Gastroesophageal sphincter (tissue), 4 donors: ENCODE data around the gene CXADR. TPM values are rescaled to one million over a fixed set of nuclear protein-coding genes. Genes with fewer than 3 reads are reported as not detected.

Source experiments
- ATAC-seq: fragments of 150-250 bp; one replicate; pipeline ENCODE4 v1.9.1; 2016; ENCODE audit warnings: mild to moderate bottlenecking, moderate library complexity
- H3K27ac ChIP-seq, 4 donors: fragments of 200-600 bp; sonication (generic) in 3 of 4; 1 replicate in 3 of 4; 2 replicates in 1 of 4; pipeline ENCODE4 v1.5.1; 2016 to 2019
- H3K27me3 ChIP-seq: fragments of 200-600 bp; sonication (generic); one replicate; pipeline ENCODE4 v1.5.1; 2019
- H3K36me3 ChIP-seq, 2 donors: fragments of 200-600 bp; sonication (generic); one replicate each; pipeline ENCODE4 v1.5.1; 2019; ENCODE audit warnings: control low read depth in 1 of 2
- H3K4me1 ChIP-seq, 3 donors: fragments of 200-600 bp; sonication (generic); 1 replicate in 2 of 3; 2 replicates in 1 of 3; pipeline ENCODE4 v1.5.1; 2016 to 2019; ENCODE audit warnings: control low read depth in 2 of 3
- H3K4me3 ChIP-seq, 2 donors: fragments of 200-600 bp; sonication (generic); one replicate each; pipeline ENCODE4 v1.5.1; 2019; ENCODE audit warnings: mild to moderate bottlenecking in 1 of 2, moderate library complexity in 1 of 2
- H3K9me3 ChIP-seq, 3 donors: fragments of 200-600 bp; sonication (generic); one replicate each; pipeline ENCODE4 v1.5.1; 2017 to 2019; ENCODE audit warnings: control low read depth in 2 of 3
- EP300 ChIP-seq: sonication (generic); formaldehyde crosslinking; IDR thresholded peaks from one replicate; pipeline ENCODE4 v1.6.1; 2017; ENCODE audit warnings: antibody characterized with exemption, mild to moderate bottlenecking
- POLR2A ChIP-seq, 2 donors: fragments of 450-650 bp; IDR thresholded peaks; one replicate each; pipeline ENCODE4 v1.6.1; 2017; ENCODE audit warnings: antibody characterized with exemption in 2 of 2, mild to moderate bottlenecking in 2 of 2, moderate library complexity in 1 of 2
- POLR2AphosphoS5 ChIP-seq: sonication (generic); formaldehyde crosslinking; IDR thresholded peaks from one replicate; pipeline ENCODE4 v1.6.1; 2017; ENCODE audit warnings: antibody characterized with exemption
- WGBS, 2 donors: methylation state at CpG; one replicate each; pipeline ENCODE4 v1.1.5; 2018; ENCODE audit warnings: low coverage in 1 of 2; 5-methylcytosine and 5-hydroxymethylcytosine counted together
- total RNA-seq, 4 donors: library from RNA; depleted of rRNA; stranded (reverse); fragments of >200 nt; gene quantifications; one replicate each; pipeline ENCODE4 v1.1.0, GENCODE V29; 2016
- TF ChIP-seq, protein P1 (sequence below), 4 experiments: fragments of 200-600 bp in 2 of 4; fragments of 450-650 bp in 2 of 4; sonication (generic) in 1 of 4; IDR thresholded peaks; one replicate each; pipeline ENCODE4 v1.5.1; 2017 to 2019; ENCODE audit warnings: antibody characterized with exemption in 4 of 4, mild to moderate bottlenecking in 2 of 4, moderate library complexity in 2 of 4

CXADR gene
- total RNA-seq, result 10 to 100 TPM in 1 of 4 donors, 1 to 10 TPM in 2, under 1 TPM in 1; 0.54 to 10.6 (median 4.4) TPM

DNA sequence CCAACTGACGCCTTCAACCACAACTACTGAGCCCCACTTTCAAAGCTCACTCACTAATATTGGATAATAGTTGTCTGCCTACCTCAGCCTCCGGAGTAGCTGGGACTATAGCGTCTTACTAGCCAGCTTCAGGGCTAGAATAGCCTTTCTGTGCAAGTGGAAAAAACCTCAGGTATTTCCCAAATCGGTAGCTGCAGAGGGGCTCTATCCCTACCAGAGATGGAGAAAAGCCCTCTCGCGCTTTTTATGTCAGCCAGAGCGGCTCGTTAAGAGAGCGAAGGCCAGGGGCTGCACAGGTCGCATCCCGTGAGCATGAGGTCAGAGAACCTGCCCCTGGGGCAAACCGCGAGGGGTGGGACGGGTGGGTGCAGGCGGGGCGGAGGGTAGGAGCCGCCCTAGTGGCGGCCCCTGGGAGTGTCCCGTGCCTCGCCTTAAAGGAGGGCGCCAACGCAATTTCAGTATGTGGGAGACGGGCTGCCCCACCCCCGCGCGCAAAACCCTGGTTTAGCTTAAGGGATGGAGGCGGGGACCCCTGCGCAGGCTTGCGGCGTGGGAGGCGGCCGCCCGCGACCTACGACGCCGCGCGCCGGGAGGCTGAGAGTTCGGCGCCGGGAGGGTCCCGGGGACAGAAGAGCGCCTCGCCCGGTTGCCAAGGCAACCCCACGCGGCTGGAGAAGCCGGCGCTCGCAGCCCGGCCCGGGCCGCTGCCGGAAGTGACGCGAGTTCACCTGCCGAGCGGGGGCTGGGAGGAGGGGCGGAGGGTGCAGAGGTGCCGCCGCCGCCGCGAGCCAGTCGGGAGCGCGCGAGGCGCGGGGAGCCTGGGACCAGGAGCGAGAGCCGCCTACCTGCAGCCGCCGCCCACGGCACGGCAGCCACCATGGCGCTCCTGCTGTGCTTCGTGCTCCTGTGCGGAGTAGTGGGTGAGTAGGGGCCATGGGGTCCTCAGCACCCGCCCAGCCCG, at the start of gene CXADR:
Gene CXADR (plus strand): TSS at position 791 of the 961 bp plus-strand sequence. CDS start 87 bp downstream, at position 878.
- Histone ChIP-seq H3K27me3 (peaks cover 35% of the 10 kb centered on the region), H3K27ac (peak within 1 kb of the TSS in 1 of 4 donors; percentile 36), H3K4me3 (peak within 1 kb of the TSS; percentile 59 to 79), H3K36me3 (no peaks in the 10 kb centered on the region), H3K9me3 (no peaks in the 10 kb centered on the region), H3K4me1 (peaks cover 0 to 27% (median 14%) of the 10 kb centered on the region in 3 donors)
- WGBS, 2 donors, result 1 to 10% methylated on average over 3 to 9 of the region's 83 CpGs
- ATAC-seq, result peak; percentile 59
- TF ChIP-seq, protein P1, sequence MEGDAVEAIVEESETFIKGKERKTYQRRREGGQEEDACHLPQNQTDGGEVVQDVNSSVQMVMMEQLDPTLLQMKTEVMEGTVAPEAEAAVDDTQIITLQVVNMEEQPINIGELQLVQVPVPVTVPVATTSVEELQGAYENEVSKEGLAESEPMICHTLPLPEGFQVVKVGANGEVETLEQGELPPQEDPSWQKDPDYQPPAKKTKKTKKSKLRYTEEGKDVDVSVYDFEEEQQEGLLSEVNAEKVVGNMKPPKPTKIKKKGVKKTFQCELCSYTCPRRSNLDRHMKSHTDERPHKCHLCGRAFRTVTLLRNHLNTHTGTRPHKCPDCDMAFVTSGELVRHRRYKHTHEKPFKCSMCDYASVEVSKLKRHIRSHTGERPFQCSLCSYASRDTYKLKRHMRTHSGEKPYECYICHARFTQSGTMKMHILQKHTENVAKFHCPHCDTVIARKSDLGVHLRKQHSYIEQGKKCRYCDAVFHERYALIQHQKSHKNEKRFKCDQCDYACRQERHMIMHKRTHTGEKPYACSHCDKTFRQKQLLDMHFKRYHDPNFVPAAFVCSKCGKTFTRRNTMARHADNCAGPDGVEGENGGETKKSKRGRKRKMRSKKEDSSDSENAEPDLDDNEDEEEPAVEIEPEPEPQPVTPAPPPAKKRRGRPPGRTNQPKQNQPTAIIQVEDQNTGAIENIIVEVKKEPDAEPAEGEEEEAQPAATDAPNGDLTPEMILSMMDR (IDR thresholded peaks at IDR 0.05), result peak in 2 of 4 experiments; percentile 28 to 51
- no peak for TF ChIP-seq EP300

DNA sequence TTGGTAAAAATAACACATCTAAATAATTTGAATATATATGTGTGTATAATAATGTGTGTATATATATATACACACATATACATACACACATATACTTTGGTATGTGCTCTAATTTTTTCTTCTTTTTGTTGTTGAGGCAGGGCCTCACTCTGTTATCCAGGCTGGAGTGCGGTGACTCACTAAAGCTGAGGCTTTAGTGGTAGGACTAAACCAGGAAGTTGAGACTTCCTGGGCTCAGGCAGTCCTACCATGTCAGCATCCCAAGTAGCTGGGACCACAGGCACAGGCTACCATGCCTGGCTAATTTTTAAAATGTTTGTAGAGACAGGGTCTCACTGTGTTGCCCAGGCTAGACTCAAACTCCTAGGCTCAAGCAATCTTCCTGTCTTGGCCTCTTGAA, 46.7 kb upstream of the CXADR start:
- H3K9me3 ChIP-seq, result no peaks in the 10 kb centered on the region
- TF ChIP-seq, protein P1 (IDR thresholded peaks at IDR 0.05), result no peak
- TF ChIP-seq POLR2AphosphoS5, result no peak
- no peak for TF ChIP-seq EP300
- no peak for TF ChIP-seq POLR2A (IDR thresholded peaks at IDR 0.05)
- H3K4me1 ChIP-seq, result peaks cover 0 to 5% (median 2%) of the 10 kb centered on the region in 3 donors
- no peaks in the 10 kb centered on the region for H3K27me3 ChIP-seq
- ATAC-seq, result no peak
- WGBS, 2 donors, result 78% methylated on average over 1 of the region's 1 CpG
- H3K27ac ChIP-seq, result no peak overlapping the region
- no peak overlapping the region for H3K4me3 ChIP-seq
- no peaks in the 10 kb centered on the region for H3K36me3 ChIP-seq

DNA sequence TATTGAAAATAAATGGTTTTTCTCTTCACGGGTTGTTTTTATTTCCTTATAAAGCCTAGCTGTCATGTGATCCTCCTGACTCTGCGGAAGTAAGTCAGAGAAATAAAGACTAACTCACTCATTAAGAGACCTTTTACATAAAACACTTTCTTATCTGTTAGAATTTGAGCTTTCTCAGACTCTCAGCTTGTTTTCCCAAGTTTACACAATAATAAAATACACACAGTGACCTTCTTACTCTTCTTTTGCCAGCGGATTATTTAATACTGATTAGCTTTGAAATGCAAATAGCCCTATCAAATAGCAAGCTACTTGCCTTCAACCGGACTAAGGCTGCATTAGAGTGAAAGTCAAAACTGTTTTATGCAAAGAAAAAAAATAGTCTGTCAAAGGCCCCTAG, 45.5 kb upstream of the CXADR start:
- Histone ChIP-seq H3K27me3 (no peaks in the 10 kb centered on the region), H3K4me3 (no peak overlapping the region), H3K4me1 (no peaks in the 10 kb centered on the region), H3K9me3 (no peaks in the 10 kb centered on the region), H3K27ac (no peak overlapping the region), H3K36me3 (no peaks in the 10 kb centered on the region)
- TF ChIP-seq POLR2A (IDR thresholded peaks at IDR 0.05) (no peak), POLR2AphosphoS5 (no peak), EP300 (no peak)
- TF ChIP-seq, protein P1 (IDR thresholded peaks at IDR 0.05), result no peak
- no peak for ATAC-seq
- 19 to 30% methylated on average over 4 of the region's 4 CpGs for WGBS, 2 donors

DNA sequence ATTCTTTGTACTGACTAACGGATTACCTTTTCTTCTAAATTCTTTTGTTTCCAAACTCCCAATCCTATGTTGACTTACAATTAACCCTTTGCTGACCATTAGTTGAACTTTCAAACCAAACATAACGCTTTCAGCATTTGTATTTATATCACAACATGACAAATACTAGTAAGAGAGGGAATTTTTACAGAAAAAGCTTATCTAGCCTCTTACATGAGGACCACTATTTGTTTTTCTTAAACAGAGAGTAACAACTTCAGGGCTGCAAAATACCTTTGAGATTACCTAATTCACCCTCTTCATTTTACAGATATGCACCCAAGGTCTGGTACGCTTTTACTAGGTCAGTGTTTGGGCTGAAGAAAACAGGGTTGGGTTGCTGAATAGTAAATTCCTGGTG, 45.0 kb upstream of the CXADR start:
- Histone ChIP-seq H3K4me1 (no peaks in the 10 kb centered on the region), H3K4me3 (no peak overlapping the region), H3K36me3 (no peaks in the 10 kb centered on the region), H3K27me3 (no peaks in the 10 kb centered on the region), H3K9me3 (no peaks in the 10 kb centered on the region), H3K27ac (no peak overlapping the region)
- TF ChIP-seq POLR2A (IDR thresholded peaks at IDR 0.05) (no peak), EP300 (no peak), POLR2AphosphoS5 (no peak)
- TF ChIP-seq, protein P1 (IDR thresholded peaks at IDR 0.05), result no peak
- no peak for ATAC-seq
- 46 to 71% methylated on average over 3 of the region's 3 CpGs for WGBS, 2 donors

DNA sequence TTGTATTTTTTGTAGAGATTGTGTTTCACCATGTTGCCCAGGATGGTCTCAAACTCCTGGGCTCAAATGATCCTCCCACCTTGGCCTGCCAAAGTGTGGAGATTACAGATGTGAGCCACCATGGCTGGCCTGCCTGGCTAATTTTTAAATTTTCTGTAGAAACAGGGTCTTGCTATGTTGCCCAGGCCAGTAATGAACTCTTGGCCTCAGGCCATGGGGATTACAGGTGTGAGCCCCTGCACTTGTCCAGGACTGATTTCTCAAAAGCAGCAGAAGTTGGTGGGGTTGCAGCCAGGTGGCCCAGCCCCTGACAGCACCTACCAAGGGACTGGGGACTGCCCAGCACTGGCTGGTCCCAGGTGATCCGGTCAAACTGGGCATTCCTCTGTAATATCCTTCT, 44.1 kb upstream of the CXADR start:
- H3K27ac ChIP-seq, result no peak overlapping the region
- H3K9me3 ChIP-seq, result no peaks in the 10 kb centered on the region
- no peaks in the 10 kb centered on the region for H3K27me3 ChIP-seq
- no peak overlapping the region for H3K4me3 ChIP-seq
- 100% methylated on average over 1 of the region's 1 CpG; no CpG with 5 or more reads in 1 of the 2 donors for WGBS, 2 donors
- H3K4me1 ChIP-seq, result no peaks in the 10 kb centered on the region
- ATAC-seq, result no peak
- H3K36me3 ChIP-seq, result no peaks in the 10 kb centered on the region
- TF ChIP-seq POLR2AphosphoS5 (no peak), EP300 (no peak), POLR2A (IDR thresholded peaks at IDR 0.05) (no peak)
- TF ChIP-seq, protein P1 (IDR thresholded peaks at IDR 0.05), result no peak
